Measurements from ENCODE around the gene TRIM67.

DNA sequence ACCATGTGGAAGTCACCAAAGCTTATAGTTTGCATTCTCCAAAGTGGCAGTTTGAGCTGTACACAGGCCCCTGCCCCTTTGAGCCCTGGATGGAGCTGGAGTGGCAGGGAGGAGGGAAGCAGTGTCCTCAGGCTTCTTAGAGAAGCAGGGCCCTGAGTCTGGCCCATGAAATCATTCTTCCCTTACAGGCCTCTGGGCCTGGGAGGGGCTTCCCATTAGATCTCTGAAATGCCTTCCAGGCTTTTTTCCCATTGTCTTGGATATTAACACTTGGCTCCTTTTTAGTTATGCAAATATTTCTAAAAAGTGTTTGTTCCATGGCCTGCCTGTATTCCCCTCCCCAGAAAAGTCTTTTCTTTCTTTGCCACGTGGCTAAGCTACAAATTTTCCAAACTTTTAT, 10.0 kb upstream of the TRIM67 start:
- TF ChIP-seq, protein P1, sequence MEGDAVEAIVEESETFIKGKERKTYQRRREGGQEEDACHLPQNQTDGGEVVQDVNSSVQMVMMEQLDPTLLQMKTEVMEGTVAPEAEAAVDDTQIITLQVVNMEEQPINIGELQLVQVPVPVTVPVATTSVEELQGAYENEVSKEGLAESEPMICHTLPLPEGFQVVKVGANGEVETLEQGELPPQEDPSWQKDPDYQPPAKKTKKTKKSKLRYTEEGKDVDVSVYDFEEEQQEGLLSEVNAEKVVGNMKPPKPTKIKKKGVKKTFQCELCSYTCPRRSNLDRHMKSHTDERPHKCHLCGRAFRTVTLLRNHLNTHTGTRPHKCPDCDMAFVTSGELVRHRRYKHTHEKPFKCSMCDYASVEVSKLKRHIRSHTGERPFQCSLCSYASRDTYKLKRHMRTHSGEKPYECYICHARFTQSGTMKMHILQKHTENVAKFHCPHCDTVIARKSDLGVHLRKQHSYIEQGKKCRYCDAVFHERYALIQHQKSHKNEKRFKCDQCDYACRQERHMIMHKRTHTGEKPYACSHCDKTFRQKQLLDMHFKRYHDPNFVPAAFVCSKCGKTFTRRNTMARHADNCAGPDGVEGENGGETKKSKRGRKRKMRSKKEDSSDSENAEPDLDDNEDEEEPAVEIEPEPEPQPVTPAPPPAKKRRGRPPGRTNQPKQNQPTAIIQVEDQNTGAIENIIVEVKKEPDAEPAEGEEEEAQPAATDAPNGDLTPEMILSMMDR (IDR thresholded peaks at IDR 0.05 in 8 of 11, conservative IDR thresholded peaks at IDR 0.05 in 3 of 11), result no peak
- no peak for TF ChIP-seq POLR2A (IDR thresholded peaks at IDR 0.05)
- no peak for TF ChIP-seq POLR2AphosphoS5 (IDR thresholded peaks at IDR 0.05)
